ENCODE data around the gene GNPTAB. TPM values are rescaled to one million over a fixed set of nuclear protein-coding genes. Genes with fewer than 3 reads are reported as not detected.
A peak's percentile ranks its signal among the peaks of the same experiment; 100 is the strongest.

GNPTAB gene
- total RNA-seq, 1 experiment from 2014 or later = 14.8 TPM

DNA sequence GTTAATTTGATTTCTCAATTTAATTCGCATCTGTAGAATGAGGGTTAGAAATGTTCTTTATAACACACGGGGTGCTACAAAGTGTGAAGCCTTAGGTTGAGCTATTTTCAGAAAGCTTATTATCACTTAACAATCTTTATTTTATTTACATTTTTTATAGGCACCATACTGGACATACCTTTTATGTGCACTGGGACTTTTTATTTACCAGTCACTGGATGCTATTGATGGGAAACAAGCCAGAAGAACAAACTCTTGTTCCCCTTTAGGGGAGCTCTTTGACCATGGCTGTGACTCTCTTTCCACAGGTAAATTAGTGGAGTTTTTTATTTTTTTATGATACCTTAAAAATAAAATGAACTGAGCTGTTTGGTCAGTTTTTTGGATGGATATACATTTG is 116.8 kb downstream of the GNPTAB start:
- H3K27me3 ChIP-seq (replicated peaks) = no peaks in the 10 kb centered on the region
- no peak overlapping the region for H3K4me3 ChIP-seq
- no peaks in the 10 kb centered on the region for H3K36me3 ChIP-seq
- DNase-seq (ENCODE audit: low read depth in 1 of 2, low spot score in 2 of 2) = no peak
- no peaks in the 10 kb centered on the region for H3K9me3 ChIP-seq (replicated peaks)
- no peak overlapping the region for H3K27ac ChIP-seq
- H3K4me1 ChIP-seq (replicated peaks) = no peaks in the 10 kb centered on the region

DNA sequence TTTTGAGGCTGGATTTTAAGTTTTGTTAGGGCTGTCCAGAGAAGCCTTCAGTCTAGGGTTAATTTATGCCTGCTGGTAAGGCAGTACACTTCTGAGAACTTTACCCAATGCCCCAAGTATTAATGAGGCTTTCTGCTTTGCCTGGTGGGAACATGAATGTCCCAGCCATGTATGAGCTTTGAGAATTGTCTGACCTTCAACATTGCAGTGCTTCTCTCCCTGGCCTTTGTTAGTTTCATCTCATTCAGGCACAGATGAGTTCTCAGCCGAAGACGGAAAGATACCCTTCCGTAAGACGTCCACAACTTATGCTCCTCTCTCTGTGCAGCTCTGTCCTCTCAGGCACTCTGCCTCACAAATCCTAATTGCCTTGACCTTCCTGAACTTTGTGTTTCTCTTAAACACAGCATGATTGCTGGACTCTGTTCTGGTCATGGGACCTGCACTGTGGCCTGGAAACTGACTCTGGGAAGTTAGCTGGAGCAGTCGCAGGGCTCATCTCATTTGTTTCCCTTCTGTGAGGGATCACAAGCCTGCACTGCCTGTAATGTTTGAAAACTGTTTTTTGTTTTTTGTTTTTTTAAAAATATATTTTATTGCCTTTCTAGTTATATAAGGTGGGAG is 117.6 kb downstream of the GNPTAB start:
- no peaks in the 10 kb centered on the region for H3K27me3 ChIP-seq (replicated peaks)
- DNase-seq (ENCODE audit: low read depth in 1 of 2, low spot score in 2 of 2) = no peak

DNA sequence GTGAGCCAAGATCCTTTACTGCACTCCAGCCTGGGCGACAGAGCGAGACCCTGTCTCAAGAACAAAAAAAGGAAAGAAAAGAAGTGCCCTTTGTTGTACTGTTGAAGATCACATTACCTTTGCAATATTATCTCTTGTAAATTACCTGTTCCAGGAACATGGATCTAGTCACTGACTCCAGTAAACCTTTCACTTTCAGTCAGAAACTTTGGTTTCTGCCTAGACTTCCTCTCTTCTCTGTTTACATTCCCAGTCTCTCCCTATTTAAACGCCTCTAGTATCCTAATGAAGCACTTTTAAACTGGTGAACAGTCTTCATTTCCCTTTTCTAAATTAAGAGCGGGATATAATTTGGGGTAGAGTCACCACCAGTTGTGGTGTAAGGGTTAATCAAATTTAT is 120.5 kb downstream of the GNPTAB start:
- Histone ChIP-seq H3K9me3 (replicated peaks) (no peaks in the 10 kb centered on the region), H3K4me3 (no peak overlapping the region), H3K36me3 (no peaks in the 10 kb centered on the region), H3K4me1 (replicated peaks) (no peaks in the 10 kb centered on the region), H3K27ac (no peak overlapping the region), H3K27me3 (replicated peaks) (no peaks in the 10 kb centered on the region)
- DNase-seq (ENCODE audit: low read depth in 1 of 2, low spot score in 2 of 2) = no peak

More for the DNA sequence above, 117.6 kb downstream of the GNPTAB start:
- H3K9me3 ChIP-seq (replicated peaks) = no peaks in the 10 kb centered on the region
- no peaks in the 10 kb centered on the region for H3K4me1 ChIP-seq (replicated peaks)
- no peak overlapping the region for H3K27ac ChIP-seq
- no peak overlapping the region for H3K4me3 ChIP-seq
- H3K36me3 ChIP-seq = no peaks in the 10 kb centered on the region

DNA sequence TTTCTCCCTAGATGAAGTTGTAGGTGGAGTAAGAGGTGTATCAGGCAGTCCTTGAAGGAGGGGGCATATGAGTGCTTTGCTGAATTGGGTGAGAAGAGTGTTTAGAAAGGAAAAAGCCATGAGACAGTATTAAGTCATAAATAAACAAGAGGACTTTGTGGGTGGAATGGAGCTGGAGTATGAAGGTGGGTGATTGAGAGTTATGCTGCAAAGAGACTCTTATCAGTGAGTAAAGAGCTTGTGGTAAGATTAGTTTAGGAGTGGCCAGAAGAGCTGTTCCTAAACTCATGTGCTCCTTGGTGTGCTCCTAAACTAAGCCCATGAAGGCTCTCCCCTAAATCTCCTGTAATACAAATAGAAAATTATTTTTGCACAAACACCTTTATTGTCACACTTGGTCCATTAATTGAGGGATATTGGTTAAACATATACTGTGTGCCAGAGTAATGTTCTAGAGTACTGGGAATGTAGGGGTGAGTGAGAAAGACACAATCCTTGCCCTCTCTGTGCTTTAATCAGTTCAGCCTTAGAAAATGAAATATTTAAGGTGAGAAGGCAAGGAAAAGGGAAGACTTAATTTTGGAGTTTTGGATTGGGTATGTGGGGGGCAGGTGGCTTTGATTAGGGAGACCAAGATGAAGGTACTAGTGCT is 123.5 kb downstream of the GNPTAB start:
- no peaks in the 10 kb centered on the region for H3K36me3 ChIP-seq
- no peak overlapping the region for H3K27ac ChIP-seq
- H3K27me3 ChIP-seq (replicated peaks) = no peaks in the 10 kb centered on the region
- H3K4me1 ChIP-seq (replicated peaks) = no peaks in the 10 kb centered on the region
- H3K9me3 ChIP-seq (replicated peaks) = no peaks in the 10 kb centered on the region
- no peak for DNase-seq (ENCODE audit: low read depth in 1 of 2, low spot score in 2 of 2)
- H3K4me3 ChIP-seq = no peak overlapping the region

DNA sequence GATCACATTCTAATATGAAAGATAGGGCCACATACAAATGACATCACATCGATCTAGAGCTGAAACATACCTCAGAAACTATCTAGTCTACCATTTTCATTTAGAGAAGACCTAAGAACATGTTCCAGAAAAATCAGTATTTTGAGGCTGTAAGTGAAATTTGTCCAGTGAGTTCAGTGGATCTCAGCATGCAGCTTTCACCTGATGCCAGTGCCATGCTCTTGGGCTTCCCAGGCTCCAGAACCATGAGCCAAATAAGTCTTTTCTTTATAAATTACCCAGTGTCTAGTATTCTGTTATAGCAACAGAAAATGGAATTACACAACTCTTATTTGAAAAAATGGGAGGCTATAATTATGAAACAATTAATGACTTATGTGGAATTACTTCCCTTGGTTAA is 124.4 kb downstream of the GNPTAB start:
- Histone ChIP-seq H3K4me1 (replicated peaks) (no peaks in the 10 kb centered on the region), H3K27ac (no peak overlapping the region), H3K9me3 (replicated peaks) (no peaks in the 10 kb centered on the region), H3K36me3 (no peaks in the 10 kb centered on the region), H3K27me3 (replicated peaks) (no peaks in the 10 kb centered on the region), H3K4me3 (no peak overlapping the region)
- DNase-seq (ENCODE audit: low read depth in 1 of 2, low spot score in 2 of 2) = no peak

DNA sequence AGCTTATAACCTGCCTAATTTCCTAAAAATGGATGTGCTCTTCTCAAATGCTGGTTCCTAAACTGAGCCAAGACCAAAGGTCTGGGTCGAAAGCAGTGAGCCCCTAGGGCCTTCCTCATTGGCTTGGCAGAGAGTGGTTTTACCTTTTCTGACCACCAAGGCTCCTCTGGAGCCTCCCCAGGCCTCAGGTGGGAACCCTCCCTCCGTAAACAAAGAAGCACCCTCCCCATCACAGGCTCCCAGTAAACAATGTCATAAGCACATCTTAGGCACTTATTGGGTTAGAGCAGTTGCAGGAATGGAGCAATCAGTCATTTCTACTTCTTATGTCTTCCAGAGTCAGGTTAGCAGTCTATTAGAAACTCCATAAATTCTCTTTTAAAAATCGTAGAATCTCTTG is 127.3 kb downstream of the GNPTAB start:
- H3K4me1 ChIP-seq (replicated peaks) = no peaks in the 10 kb centered on the region
- no peak overlapping the region for H3K4me3 ChIP-seq
- H3K9me3 ChIP-seq (replicated peaks) = no peaks in the 10 kb centered on the region
- no peaks in the 10 kb centered on the region for H3K36me3 ChIP-seq
- H3K27me3 ChIP-seq (replicated peaks) = no peaks in the 10 kb centered on the region
- no peak overlapping the region for H3K27ac ChIP-seq
- no peak for DNase-seq (ENCODE audit: low read depth in 1 of 2, low spot score in 2 of 2)

DNA sequence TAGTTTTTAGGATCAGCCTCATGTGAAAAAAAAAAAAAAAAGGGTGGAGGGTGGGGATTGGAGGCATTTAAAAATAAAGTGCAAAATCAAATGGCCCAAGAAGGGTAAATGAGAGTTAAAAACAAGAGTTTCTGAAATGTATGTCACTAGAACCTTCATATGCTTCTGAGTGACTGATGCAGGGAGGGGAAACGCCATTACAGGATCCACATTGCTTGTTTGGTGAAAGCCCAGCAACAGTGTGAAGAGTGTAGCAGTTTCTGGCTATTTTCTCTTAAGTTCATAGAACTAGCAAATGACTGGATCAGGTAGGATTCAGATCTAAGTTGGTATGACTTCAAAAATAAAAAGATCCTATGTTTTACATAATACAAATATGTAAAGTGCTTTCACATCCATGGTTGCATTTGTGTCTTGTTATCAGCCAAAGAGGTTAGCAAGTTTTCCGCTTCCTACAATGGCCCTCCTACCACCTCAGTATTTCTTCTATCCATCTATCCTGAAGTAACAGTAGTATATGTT is 130.4 kb downstream of the GNPTAB start:
- no peaks in the 10 kb centered on the region for H3K4me1 ChIP-seq (replicated peaks)
- no peak overlapping the region for H3K4me3 ChIP-seq
- H3K9me3 ChIP-seq (replicated peaks) = no peaks in the 10 kb centered on the region
- no peaks in the 10 kb centered on the region; the same call in 1 of the 2 replicates for H3K36me3 ChIP-seq
- H3K27ac ChIP-seq = no peak overlapping the region
- DNase-seq (ENCODE audit: low read depth in 1 of 2, low spot score in 2 of 2) = no peak
- no peaks in the 10 kb centered on the region for H3K27me3 ChIP-seq (replicated peaks)

DNA sequence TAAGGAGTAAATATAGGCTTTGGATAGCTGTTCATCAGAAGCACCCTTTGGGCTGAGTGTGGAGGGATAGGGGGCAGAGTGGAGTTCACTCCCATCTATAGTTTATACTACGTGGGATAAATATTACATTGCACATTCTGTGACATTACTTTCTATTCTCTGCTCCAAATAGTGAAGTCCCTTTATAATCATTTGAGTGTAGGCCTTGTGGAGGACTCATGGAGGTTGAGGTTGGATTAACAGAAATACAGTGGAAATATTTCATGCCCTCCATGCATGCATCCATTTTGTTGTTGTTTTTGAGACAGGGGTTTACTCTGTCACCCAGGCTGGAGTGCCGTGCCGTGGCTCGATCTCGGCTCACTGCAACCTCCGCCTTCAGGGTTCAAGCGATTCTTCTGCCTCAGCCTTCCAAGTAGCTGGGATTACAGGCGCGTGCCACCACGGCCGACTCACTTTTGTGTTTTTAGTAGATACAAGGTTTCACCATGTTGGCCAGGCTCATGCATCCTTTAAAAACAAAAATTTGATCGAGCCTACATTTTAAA is 131.9 kb downstream of the GNPTAB start:
- H3K4me1 ChIP-seq (replicated peaks) = no peaks in the 10 kb centered on the region
- DNase-seq (ENCODE audit: low read depth in 1 of 2, low spot score in 2 of 2) = no peak
- no peaks in the 10 kb centered on the region; the same call in 1 of the 2 replicates for H3K36me3 ChIP-seq
- H3K4me3 ChIP-seq = peak overlapping the region; percentile 92
- no peaks in the 10 kb centered on the region for H3K9me3 ChIP-seq (replicated peaks)
- H3K27ac ChIP-seq = no peak overlapping the region
- H3K27me3 ChIP-seq (replicated peaks) = no peaks in the 10 kb centered on the region

DNA sequence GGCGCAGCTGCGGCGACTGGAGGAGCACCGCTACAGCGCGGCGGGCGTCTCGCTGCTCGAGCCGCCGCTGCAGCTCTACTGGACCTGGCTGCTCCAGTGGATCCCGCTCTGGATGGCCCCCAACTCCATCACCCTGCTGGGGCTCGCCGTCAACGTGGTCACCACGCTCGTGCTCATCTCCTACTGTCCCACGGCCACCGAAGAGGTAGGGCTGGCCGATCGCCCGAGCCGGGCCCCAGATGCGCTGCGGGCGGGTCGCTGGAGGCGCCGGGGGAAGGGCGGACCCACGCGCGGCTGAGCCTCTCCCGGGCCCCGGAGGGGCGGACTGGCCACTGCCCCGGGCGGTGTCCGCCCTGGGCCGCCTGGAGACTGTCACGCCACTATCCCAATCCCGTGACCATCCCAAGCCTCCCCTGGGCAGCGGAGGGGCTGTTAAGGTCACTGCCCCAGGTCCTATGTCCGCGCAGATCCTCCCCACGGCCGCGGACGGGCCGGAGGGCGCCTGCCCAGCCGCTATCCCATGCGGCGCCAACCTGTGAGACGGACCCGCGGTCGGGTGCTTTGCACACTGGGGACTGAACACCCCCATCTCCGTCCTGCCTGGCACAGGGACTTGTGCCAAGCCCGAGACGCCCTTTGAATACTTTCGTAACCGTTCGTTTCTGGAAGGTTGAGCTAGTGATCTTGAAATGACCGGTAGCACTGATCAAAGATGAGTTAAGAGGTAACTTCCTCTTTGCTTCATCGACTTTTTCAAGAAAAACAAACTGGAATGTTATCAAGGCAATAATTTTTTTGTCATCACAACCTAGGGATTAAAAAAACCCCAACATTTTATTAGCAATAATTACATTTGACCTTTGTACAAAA is 132.6 kb downstream of the GNPTAB start:
- H3K9me3 ChIP-seq (replicated peaks) = no peaks in the 10 kb centered on the region
- H3K4me3 ChIP-seq = peak overlapping the region; percentile 92
- no peaks in the 10 kb centered on the region for H3K27me3 ChIP-seq (replicated peaks)
- no peaks in the 10 kb centered on the region for H3K4me1 ChIP-seq (replicated peaks)
- H3K36me3 ChIP-seq = no peaks in the 10 kb centered on the region; the same call in 1 of the 2 replicates
- DNase-seq (ENCODE audit: low read depth in 1 of 2, low spot score in 2 of 2) = peak; percentile 41 to 50
- peak overlapping the region; percentile 36 for H3K27ac ChIP-seq

DNA sequence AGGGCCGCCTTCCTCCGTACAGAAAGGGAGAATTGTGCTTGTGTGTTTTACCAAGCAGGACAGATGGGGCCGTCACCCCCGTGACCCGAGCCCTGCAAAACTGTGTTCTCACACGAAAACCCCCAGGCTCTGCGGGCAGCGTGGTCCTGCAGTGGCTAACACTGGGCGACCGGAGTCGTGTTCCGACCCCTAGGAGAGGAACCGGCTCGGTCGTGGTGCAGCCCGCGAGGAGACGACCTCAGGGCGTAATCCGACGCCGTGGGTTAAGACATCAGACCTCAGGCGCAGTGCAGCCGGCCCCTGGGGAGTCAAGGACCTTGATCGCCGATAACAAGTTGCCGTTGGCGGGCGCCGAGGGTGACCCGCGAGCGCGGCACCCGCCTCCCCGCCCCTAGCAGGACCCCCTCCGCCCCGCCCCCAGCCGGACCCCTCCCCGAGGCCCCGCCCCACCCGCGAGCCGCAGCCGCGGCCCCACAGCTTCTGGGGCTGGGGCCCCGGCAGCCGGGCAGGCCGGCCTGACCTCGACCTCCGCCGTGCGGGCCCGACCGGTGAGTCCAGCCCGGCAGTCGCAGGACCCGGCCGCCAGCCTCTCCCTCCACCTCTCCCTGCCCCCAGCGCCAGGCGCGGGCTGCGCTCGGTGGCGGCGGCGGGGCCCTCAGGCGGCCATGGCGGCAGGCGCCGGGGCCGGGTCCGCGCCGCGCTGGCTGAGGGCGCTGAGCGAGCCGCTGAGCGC is 133.4 kb downstream of the GNPTAB start, which contains the start of gene CHPT1:
Gene CHPT1 (plus strand): TSS at position 444 of the 733 bp plus-strand sequence. CDS start 222 bp downstream, at position 666.
- Histone ChIP-seq H3K4me1 (replicated peaks) (no peaks in the 10 kb centered on the region), H3K9me3 (replicated peaks) (no peaks in the 10 kb centered on the region), H3K36me3 (no peaks in the 10 kb centered on the region; the same call in 1 of the 2 replicates), H3K27ac (peak within 1 kb of the TSS; percentile 36), H3K27me3 (replicated peaks) (no peaks in the 10 kb centered on the region), H3K4me3 (peak within 1 kb of the TSS; percentile 92)
- peak; percentile 42 to 55 for DNase-seq (ENCODE audit: low read depth in 1 of 2, low spot score in 2 of 2)

DNA sequence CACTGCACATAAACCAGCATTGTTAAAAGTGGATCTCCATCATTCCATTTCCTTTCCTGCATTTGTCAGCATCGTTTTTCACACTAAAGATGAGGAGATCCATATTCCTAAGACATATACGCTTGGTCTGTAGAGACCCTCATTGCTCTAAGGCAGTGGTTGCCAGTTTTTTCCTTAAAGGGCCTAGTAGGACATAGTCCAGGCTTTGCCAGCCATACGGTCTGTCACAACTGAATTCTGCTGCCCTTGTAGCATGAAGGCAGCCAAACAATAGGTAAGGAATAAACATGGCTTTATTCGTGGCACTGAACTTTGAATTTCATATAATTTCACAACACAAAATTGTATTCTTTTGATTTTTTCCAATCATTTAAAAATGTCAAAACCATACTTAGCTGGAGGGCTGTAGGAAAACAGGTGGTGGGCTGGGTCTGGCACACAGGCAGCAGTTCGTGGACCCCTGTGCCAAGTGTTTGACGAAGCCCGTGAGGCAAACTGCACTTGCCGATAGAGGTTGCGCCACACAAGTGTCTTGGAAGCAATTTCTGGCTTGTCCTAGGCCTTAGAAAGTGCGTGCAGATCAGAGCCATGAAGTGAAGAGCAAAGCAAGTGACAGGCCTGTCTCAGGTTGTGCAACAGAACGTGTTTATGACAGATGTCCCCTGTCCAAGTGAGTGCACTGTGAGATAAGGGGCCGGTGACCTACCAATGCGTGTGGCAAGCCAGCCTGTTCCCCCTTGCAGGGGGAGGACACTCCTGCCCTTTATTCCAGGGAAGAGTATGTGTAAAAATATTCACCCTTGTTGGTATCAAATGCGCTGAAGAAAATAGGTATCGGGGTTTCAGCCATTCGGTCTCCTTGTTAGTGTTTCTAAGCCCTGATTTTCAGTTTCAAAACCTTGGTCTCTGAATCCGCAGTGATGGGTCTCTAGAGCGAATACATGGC is 134.2 kb downstream of the GNPTAB start:
- Histone ChIP-seq H3K9me3 (replicated peaks) (no peaks in the 10 kb centered on the region), H3K4me3 (peak overlapping the region; percentile 92), H3K4me1 (replicated peaks) (no peaks in the 10 kb centered on the region), H3K27ac (no peak overlapping the region), H3K27me3 (replicated peaks) (no peaks in the 10 kb centered on the region), H3K36me3 (no peaks in the 10 kb centered on the region; the same call in 1 of the 2 replicates)
- DNase-seq (ENCODE audit: low read depth in 1 of 2, low spot score in 2 of 2) = no peak

DNA sequence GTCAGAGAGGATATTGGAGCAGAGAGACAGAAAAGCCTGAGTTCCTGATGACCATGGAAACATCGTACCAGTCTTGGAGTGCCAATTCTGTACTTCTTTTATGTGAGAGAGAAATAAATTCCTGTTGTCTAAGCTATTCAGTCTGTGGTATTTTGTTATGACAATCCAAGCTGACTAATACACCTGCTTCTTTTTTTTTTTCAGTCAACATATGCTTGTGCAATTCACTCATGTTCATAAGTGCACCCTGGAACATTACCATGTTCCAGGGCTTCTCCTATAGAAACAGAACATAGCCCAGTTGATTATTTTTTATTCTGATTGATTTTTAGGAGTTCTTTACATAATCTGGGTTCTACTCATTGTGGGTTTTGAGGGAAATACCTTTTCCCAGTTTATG is 135.1 kb downstream of the GNPTAB start:
- Histone ChIP-seq H3K4me3 (no peak overlapping the region), H3K27me3 (replicated peaks) (no peaks in the 10 kb centered on the region), H3K27ac (no peak overlapping the region), H3K36me3 (no peaks in the 10 kb centered on the region; the same call in 1 of the 2 replicates), H3K4me1 (replicated peaks) (no peaks in the 10 kb centered on the region), H3K9me3 (replicated peaks) (no peaks in the 10 kb centered on the region)
- no peak for DNase-seq (ENCODE audit: low read depth in 1 of 2, low spot score in 2 of 2)
